Nucleus accumbens (tissue), 56 donors: ENCODE data around the gene GRN.
A peak's percentile ranks its signal among the peaks of the same experiment; 100 is the strongest.
"Not testable (repeated sequence)": the region's sequence is repeated elsewhere in the genome, so short reads cannot be mapped to it uniquely, and the experiment has no call there.

Experiments used
- DNase-seq, 56 donors: peaks; one replicate each; lab custom pipeline; 2025; lab: John Stamatoyannopoulos, UW

The GRN gene

GRCh38 chr17:44378171-44378705 lies 33.1 kb downstream of the GRN start:
- DNase-seq, result no peak

DNA sequence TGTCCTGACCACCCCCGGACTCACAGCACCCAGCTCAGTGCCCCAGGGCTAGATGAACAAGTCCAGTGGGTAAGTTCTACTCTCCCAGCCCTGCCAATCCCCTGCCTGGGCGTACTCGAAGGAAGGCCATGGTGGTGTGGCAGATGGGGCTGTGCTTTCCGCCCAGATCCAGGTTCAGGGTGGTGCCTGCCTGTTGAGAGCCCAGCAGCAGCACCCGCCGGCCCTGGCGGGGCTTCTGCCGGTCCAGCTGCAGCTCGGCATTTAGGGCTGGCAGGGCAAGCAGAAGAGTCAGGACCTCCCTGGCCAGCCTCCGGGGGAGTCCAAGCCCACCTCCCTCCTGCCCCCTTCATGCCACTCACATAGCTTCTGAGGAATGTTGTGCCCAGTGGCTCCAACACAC lies 34.8 kb downstream of the GRN start:
- no peak for DNase-seq

DNA sequence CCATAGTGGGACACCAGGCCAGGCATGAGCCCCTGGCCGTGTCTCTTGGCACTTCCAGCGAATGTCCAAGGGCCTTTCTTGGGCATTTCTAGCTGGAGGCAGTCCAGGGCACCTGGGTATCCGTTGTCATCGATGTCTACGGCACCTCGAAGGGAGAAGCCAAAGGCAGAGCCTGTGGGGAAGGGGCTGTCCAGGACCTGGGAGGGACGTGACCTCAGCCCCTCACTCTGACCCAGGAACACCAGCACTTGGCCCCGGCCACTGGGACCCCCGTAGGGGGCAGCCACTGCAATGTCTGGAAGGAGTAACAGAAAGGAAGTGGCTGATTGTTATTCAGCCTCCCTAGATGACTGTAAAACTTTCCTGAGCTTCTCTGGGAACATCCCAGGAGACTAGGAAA lies 35.7 kb downstream of the GRN start:
- no peak for DNase-seq

DNA sequence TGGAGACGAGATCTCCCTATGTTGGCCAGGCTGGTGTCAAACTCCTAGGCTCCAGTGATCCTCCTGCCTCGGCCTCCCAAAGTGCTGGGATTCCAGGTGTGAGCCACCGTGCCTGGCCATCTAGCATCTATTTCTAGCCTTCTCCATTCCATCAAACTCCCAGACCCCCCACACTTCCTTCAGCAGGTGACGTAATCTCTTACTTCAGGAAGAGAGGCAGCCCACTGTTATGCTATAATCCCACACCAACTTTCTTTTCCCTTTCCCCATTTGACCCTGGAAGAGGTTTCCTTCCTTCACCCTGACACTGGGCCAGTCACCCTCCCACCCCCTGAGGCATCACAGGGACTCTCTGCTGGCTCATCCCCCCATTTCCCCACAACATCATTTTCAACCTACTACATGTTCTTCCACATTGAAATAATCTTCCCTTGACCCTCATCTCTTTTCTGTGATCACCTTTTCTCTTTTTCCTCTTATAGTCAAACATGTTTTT lies 36.8 kb downstream of the GRN start:
- no peak for DNase-seq

- no peak for DNase-seq
These were observed 37.8 kb downstream of the GRN start for GRCh38 chr17:44382917-44383316.

DNA sequence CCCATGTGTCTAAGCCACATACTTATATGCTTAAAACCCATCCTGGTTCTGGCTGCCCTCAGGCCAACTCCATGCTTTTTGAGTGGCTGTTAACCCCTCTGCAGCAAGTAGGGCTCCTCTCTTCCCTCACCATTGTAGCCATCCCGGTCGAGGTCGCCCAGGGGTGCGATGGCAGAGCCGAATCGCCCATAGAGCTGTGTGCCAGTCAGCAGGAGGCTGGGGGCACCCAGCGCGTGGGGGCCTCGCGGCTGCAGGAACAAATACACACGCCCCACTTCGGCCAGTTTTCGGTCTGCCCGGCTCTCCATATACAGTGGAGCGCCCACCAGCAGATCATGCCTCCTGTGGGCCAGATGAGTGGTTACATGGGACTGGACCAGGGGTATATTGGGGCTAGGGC lies 38.3 kb downstream of the GRN start:
- no peak for DNase-seq

DNA sequence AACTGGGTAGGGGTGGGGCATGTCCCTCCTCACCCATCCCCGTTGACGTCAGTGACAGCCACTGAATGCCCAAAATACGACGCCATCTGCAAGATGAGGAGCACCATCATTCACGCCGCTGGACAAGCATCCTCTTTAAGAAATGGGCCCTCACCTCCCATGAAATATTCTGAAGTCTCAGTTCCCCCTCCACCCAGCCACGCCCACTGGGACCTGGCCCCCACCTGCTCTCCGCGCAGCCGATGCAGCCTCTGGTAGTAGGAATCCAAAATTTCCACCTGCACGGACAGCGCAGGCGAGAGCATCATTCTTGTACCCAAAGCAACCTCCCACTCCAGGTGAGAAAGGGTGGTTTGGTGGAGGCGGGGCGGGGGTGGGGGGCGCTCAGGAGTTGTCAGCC lies 38.8 kb downstream of the GRN start:
- no peak for DNase-seq

DNA sequence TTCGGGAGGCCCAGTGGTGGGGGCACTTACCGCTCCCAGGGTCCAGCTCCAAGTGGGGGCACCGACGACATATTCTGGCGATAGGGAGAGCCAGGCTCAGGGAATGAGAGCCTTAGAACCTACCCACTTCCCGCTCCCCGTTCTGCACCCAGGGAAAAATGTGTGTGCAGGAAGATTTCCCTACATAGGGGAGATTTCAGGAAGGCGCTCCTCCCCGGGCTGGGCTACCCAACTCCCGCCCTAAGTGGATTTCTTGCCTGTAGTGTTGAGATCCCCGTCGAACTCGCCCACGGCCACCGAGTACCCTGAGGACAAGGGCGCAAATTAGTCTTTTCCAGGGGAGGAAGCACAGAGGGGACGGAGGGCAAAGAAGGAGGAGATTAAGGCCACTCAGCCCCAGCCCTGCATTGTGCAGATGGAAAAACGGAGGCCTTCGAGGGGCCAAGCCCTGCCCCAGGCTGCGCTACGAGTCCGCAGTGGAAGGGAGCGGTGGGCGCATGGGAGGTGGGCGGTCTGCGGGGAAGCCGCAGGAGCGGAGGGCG lies 39.2 kb downstream of the GRN start:
- no peak for DNase-seq

DNA sequence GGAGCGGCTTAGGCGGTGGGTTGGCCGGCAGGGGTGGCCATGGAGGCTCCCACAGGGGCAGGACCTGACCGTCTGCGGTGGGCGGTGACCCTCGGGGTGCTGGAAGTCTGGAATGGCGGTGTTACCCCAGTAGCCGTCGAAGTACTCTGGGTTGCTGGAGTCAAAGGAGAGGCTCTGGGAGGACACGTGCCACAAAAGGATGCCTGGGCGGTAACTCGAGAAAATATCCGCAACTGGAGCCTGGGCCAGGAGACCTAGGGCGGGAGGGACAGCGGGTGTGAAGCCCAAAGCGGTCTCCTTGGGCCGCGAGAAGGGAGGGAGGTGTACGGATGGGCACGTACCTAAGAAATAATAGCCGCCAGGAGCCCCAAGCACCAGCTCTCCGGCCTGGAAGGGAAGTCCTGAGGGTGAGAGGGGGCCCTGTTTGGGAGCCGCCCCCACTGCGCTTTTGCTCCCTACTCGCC lies 39.8 kb downstream of the GRN start:
- DNase-seq, result no peak

DNA sequence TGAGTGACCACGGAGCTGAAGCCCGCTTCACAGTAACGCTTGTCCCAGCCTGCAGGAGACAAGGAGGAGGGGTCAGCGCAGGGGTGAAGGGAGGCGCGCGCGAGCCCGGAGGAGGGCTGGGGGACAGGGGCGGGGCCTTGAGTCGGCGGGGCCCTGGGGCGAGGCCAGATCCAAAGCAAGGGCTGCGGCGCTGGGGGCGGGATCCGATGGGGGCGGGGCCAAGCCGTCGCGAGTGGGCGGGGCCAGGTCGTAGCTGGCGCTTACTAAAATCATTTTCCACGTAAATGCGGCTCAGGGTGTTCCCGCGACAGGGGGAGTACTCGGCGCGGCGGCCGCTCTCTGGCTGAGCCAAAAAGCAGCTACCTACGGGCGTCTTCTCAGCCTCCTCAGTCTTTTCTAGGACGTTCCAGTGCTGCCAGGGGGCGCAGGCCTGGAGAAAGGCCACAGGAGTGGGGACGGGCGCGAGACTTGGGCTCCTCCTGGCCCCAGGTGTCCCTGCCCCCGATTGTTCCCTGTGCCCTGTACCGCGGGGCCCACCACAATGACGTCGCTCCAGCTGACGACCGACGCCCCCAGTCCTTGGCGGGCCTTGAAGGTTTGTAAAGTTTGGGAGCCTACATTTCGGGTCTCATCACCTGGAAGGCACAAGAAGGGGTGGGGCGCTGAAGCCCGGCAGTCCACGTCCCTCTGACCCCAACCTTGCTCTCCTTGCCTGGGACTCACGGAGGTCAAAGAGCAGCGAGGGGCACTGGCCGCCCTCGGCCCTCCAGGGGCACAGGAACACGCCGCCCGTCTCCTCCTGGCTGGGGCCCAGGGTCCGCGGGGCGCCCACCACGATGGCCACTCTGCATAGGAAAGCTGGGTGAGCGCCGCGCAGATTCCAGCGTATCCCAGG lies 40.4 kb downstream of the GRN start:
- DNase-seq, result peak in 45 of 56 donors; percentile 12 to 88 (median 49)

- no peak for DNase-seq
These were observed 41.1 kb downstream of the GRN start for GRCh38 chr17:44386182-44386525.

DNA sequence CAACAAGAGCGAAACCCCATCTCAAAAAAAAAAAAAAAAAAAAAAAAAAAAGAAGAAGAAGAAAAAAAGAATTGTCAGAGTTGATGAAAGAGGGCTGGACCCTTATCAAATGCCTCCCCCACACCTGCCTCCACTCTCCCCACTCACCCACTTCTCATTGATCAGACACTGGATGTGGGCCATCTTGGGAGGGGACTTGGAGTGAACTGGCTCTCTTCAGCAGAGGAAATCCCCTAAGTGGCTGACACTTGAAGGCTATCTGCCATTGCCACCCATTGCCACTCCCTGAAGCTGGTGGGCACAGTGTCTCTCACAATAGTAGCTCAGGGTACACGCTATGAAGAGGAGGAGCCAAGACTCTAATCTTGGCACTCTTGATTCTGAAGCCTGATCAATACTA lies 42.7 kb downstream of the GRN start:
- no peak for DNase-seq

- DNase-seq, result no peak
These were observed 44.2 kb downstream of the GRN start, which contains the start of gene ITGA2B for GRCh38 chr17:44389281-44389680. ITGA2B (minus strand) TSS chr17:44389649; CDS start chr17:44389473, 176 bp downstream.

- no peak for DNase-seq
These were observed 44.7 kb downstream of the GRN start for GRCh38 chr17:44389723-44390202.

- DNase-seq, result no peak
These were observed 45.3 kb downstream of the GRN start for GRCh38 chr17:44390250-44390870.

- not testable (repeated sequence) for DNase-seq
These were observed 49.0 kb downstream of the GRN start for GRCh38 chr17:44394112-44394511.

DNA sequence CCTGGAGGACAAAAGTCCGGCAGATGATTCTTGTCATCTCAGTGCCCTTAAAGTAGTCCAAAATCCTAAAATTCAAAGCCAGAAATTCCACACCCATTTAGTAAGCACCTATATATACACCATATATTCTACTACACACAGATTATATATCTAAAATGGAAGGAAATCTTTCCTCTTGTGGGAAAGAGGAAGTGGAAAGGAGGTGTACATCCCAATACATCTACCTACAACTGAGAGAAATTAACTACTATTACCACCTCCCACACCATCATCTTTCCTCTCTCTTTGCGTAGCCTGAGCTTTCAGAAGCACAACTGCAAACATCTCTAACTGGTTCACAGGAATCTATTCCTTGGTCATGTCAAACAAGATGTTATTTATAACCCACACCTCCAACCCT lies 49.7 kb downstream of the GRN start:
- no peak for DNase-seq

- DNase-seq, result no peak
These were observed 51.8 kb downstream of the GRN start for GRCh38 chr17:44396946-44397345.

- DNase-seq, result no peak
These were observed 52.7 kb downstream of the GRN start for GRCh38 chr17:44397479-44398440.
